SIG-M5 treated with dmso at 0.1 percent for 504 hours (cell line): ENCODE results near the gene BCKDHB.
"Not testable (repeated sequence)": the region's sequence is repeated elsewhere in the genome, so short reads cannot be mapped to it uniquely, and the experiment has no call there.

Experiments used
- DNase-seq: peaks from one replicate; lab custom pipeline; 2025; ENCODE audit not compliant: unreplicated experiment; lab: John Stamatoyannopoulos, UW

Gene BCKDHB

GRCh38 chr6:80106418-80107235, at the start of gene BCKDHB:
BCKDHB (plus strand) TSS chr6:80106671; CDS start chr6:80106694, 23 bp downstream.
- DNase-seq = peak; percentile 95

- DNase-seq = no peak
Measured at GRCh38 chr6:80060774-80061173, 45.7 kb upstream of the BCKDHB start.

GRCh38 chr6:80068146-80068545, 38.3 kb upstream of the BCKDHB start:
- DNase-seq = not testable (repeated sequence)

DNA sequence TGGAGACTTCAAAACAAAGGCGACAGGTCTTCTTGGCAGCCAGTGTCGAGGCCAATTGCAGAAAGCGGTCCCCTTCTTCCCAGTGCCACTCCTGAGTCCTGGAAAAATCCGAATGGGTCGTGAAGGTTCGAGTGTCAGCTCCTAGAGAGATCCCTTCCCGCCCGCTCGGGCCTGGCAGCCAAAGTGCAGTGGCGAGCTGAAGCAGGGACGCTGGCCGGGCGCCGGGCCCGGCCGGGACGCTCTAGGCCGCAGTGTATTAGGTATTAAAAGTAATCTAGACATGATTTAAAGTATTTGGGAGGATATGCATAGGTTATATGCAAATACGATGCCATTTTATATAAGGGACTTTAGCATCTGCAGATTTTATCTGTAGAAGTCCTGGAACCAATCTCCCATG, 36.0 kb upstream of the BCKDHB start:
- not testable (repeated sequence) for DNase-seq

DNA sequence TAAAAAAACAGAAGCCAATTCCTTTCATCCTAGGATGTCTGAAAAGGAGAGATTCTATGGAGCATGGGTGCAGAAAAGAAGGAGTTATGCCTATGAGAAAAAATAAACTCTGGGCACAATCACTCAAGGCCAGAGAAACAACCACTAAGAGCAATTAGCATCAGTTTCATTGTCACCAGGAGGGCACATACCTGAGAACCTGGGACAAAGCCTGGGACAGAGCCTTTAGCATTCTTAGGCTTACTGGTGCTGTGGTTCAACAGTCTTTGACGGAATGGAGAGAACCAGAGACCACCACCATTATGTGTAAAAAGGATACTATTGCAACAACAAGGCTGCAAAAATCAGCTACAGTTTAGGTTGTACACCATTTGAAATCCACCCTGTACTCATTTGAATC, 29.4 kb upstream of the BCKDHB start:
- no peak for DNase-seq

- no peak for DNase-seq
Measured at GRCh38 chr6:80088637-80089036, 17.8 kb upstream of the BCKDHB start.

- no peak for DNase-seq
Measured at GRCh38 chr6:80091506-80091905, 15.0 kb upstream of the BCKDHB start.

DNA sequence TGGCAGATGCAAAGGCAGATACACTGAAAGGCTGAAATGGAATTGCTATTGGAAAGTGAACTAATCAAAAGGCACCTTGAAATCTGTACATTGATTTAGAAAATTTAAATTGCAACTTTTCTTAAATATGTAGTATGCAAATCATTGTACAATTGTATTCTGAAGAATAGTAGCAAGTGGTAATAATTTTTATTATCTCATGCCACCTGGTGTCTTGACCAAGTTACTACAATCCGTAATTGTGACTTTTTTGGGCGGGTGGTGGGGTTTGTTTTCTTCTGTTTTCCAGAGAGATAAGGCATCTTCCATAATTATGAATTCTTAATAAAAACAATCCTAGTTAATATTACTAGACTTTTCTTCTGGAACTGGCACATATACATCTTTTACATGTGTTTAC, 12.5 kb upstream of the BCKDHB start:
- no peak for DNase-seq

DNA sequence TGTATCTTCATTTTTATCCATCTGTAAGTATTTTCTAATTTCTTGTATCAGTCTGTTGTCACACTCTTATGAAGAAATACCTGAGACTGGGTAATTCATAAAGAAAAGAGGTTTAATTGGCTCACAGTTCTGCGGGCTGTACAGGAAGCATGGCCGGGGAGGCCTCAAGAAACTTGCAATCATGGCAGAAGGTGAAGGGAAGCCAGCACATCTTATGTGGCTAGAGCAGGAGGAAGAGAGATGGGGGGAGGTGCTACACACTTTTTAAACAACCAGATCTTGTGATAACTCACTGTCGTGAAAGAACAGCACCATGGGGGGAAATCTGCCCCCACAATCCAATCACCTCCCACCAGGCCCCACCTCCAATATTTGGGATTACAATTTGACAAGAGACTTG, 10.9 kb upstream of the BCKDHB start:
- no peak for DNase-seq

GRCh38 chr6:80098392-80098791, 8.1 kb upstream of the BCKDHB start:
- no peak for DNase-seq

GRCh38 chr6:80104520-80104919, 2.0 kb upstream of the BCKDHB start:
- DNase-seq = no peak

DNA sequence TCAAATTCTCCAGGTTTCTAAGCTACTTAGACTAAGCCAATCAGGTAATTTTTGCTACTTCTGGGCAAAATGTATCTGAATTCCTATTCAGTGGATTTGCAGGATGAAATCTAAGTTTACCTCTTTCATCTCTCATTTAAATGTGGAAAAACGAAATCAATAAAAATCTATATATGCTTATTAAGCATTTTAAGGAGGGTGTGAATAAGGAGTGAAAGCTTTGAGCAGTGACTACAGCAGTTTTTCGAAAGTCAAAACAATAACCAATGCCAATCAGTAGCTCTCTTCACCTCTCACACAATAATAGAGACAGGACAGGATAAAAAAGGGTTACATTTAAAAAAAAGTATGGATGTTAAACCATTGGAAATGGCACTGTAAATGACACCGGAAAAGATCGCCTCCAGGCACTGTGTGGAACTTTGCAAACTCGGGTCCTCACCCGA, 476 bp upstream of the BCKDHB start:
- DNase-seq = no peak

DNA sequence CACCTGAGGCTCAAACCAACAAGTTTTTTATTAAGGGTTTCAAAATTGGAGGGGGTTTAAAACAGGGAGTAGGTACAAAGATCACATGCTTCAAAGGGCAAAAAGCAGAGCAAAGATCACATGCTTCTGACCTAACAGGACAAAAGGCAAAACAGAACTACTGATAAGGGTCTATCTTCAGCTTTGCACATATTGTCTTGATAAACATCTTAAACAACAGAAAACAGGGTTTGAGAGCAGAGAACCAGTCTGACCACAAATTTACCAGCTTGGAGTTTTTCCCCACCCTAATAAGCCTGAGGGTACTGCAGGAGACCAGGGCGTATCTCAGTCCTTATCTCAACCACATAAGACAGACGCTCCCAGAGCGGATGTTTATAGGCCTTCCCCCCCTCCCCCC, 16.1 kb downstream of the BCKDHB start:
- not testable (repeated sequence) for DNase-seq

DNA sequence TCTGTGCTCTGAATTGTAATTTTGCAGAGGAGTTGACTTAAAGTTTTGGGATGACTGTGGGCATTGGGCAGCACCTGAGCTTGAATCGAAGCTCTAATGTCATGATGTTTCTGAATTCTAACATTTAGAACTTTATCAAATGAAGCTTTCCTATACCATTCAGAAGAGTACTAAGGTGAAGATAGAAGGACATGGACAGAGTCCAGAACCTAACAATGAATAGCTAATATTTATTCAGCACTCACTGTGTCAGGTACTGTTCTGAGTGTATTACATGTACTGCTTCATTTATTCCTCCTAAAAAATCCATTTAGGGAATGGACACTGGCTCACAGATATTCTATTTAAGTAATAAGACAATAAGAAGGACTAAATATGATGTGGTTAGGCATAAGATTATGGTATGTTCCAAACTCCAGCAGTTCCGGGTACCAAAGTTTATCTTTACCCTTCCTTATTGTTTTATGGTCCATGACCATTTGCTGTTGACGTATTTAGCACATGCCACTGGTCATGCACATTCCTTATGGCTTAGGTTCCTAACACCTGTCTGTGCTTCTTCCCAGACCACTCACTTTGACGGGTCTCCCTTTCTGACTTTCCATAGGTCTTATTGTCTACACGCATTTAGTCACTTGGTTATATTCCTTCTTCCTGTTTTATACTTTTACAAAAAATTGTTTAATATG, 20.3 kb downstream of the BCKDHB start:
- DNase-seq = no peak

GRCh38 chr6:80129485-80129884, 23.0 kb downstream of the BCKDHB start:
- no peak for DNase-seq

DNA sequence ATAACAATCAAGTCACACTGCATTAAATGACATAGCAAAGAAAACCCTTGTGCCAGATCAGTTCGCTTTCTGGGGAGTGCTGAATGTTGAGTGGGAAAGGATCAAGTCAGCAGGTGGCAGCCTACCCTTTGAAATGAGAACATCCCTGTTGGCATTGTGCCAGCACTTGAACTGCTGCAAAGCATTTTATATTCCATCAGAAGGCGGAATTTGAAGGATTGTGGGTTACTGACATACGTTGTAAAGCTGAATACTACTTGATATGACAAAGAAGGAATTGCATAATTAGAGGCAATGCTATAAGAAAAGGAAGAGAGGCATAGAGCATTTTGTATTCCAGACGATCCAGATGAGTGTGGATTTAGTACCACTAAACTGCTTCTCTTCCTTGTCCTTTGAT, 26.5 kb downstream of the BCKDHB start:
- peak; percentile 22 for DNase-seq

- no peak for DNase-seq
Measured at GRCh38 chr6:80134065-80134464, 27.6 kb downstream of the BCKDHB start.

GRCh38 chr6:80142586-80142985, 36.1 kb downstream of the BCKDHB start:
- no peak for DNase-seq

DNA sequence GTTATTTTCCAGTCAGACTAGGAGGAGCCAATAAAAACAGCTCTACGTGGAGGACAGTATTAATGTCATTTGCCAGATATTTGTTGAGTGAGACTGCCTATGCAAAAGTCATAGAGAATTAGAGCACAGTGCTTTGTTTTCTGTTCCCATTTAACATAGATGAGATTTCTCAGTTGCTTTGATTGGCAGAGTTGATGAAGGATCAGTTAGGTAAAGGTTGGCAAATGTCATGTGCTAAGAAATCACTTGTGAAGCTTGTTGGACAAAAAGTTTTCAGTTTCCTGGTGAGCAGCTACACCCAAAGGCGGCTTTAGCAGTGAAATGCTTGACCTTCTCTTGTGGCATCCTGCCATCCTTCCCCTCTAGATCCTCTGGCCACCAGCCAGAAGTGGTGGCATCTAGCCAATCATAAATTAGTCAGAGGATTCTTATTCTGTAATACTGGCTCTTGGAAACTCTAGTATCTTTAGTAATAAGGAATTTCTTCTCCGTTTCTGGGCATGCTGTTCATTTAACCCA, 37.0 kb downstream of the BCKDHB start:
- DNase-seq = no peak

DNA sequence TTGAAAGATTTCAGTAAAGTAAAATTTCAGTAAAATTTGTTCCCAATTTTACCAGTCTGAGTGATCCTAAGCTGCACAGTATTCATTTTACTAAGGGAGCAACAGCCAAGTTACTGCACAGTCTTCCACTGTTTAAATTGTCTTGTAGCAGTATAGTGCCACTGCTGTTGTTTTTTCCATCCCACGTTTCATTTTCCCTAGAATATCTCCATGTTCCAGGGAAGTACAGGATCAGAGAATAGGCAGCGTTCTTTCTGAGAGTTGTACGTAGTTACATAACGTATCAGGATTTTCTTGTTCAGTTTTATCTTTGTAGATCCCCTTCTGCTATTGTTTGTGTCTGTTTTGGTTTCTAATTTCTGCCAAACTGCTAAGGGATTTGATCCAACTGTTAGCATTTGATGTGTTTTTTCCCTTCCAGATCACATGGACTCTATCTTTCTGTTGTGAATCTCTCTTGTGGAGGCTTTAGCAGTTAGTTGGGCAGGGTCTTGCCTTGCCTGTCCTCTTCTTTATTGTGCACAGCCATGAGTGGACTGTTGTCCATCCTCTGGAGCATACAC, 38.4 kb downstream of the BCKDHB start:
- no peak for DNase-seq

DNA sequence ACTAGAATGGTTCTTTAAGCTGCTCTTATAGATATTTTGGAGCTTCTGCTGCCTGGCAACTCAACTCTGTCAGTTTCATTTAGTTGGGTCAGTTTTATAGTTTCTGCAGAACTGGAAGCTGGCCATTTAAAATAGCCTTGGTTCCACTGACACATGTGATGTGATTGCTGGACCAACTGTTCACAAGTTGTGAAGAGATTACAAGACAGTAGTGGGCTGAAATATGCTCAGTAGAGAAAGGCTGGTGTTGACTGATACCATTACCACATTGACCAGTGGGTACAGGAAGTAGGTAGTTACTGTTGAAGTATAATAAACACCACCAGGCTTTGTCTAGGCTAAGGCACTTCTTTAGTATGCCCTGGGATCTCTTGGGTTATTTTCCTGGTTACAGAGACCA, 39.0 kb downstream of the BCKDHB start:
- DNase-seq = no peak

GRCh38 chr6:80145921-80146320, 39.5 kb downstream of the BCKDHB start:
- DNase-seq = no peak
